ENCODE measurements around the gene ABCD2.
"Not testable (repeated sequence)": the region's sequence is repeated elsewhere in the genome, so short reads cannot be mapped to it uniquely, and the experiment has no call there.

ABCD2 gene

GRCh38 chr12:39606712-39607423 lies 12.7 kb downstream of the ABCD2 start:
- ChIA-PET CTCF (interaction anchor here (0.6 kb wide), 1 partner anchor 1920 kb away, joined by 3 read pairs; no protein-coding TSS in a partner anchor), POLR2A (ENCODE audit: low non-redundant PET) (no interaction called here)
- DNase-seq (ENCODE audit: low spot score), result no peak
- no peak overlapping the region for H3K27ac ChIP-seq
- no peak for TF ChIP-seq CTCF (conservative IDR thresholded peaks at IDR 0.05; ENCODE audit: low read depth)

- DNase-seq (ENCODE audit: low spot score), result peak; percentile 55
- ChIA-PET POLR2A (ENCODE audit: low non-redundant PET) (no interaction called here), CTCF (interaction anchor here (0.6 kb wide), 1 partner anchor 1920 kb away, joined by 3 read pairs; no protein-coding TSS in a partner anchor)
- no peak overlapping the region for H3K27ac ChIP-seq
- no peak for TF ChIP-seq CTCF (conservative IDR thresholded peaks at IDR 0.05; ENCODE audit: low read depth)
Measured at GRCh38 chr12:39605996-39606395, 13.6 kb downstream of the ABCD2 start.

- TF ChIP-seq CTCF (conservative IDR thresholded peaks at IDR 0.05; ENCODE audit: low read depth), result no peak
- H3K27ac ChIP-seq, result no peak overlapping the region
- ChIA-PET CTCF (no interaction called here), POLR2A (ENCODE audit: low non-redundant PET) (no interaction called here)
- peak; percentile 52 for DNase-seq (ENCODE audit: low spot score)
Measured at GRCh38 chr12:39605501-39605900, 14.1 kb downstream of the ABCD2 start.

- DNase-seq (ENCODE audit: low spot score), result no peak
- H3K27ac ChIP-seq, result no peak overlapping the region
- ChIA-PET CTCF (interaction anchor here (0.6 kb wide), 1 partner anchor 55 kb away, joined by 3 read pairs; no protein-coding TSS in a partner anchor), POLR2A (ENCODE audit: low non-redundant PET) (no interaction called here)
- no peak for TF ChIP-seq CTCF (conservative IDR thresholded peaks at IDR 0.05; ENCODE audit: low read depth)
Measured at GRCh38 chr12:39603065-39603464, 16.5 kb downstream of the ABCD2 start.

GRCh38 chr12:39601951-39602350 lies 17.7 kb downstream of the ABCD2 start:
- POLR2A ChIA-PET (ENCODE audit: low non-redundant PET); DNase-seq (ENCODE audit: low spot score); H3K27ac ChIP-seq: not testable (repeated sequence)
- CTCF ChIA-PET, result interaction anchor here (0.6 kb wide), 1 partner anchor 44 kb away, joined by 4 read pairs; no protein-coding TSS in a partner anchor

GRCh38 chr12:39595928-39596327 lies 23.7 kb downstream of the ABCD2 start:
- no peak for TF ChIP-seq CTCF (conservative IDR thresholded peaks at IDR 0.05; ENCODE audit: low read depth)
- ChIA-PET POLR2A (ENCODE audit: low non-redundant PET) (no interaction called here), CTCF (no interaction called here)
- no peak for DNase-seq (ENCODE audit: low spot score)
- H3K27ac ChIP-seq, result no peak overlapping the region

- TF ChIP-seq CTCF (conservative IDR thresholded peaks at IDR 0.05; ENCODE audit: low read depth), result no peak
- H3K27ac ChIP-seq, result no peak overlapping the region
- DNase-seq (ENCODE audit: low spot score), result no peak
- ChIA-PET CTCF (no interaction called here), POLR2A (ENCODE audit: low non-redundant PET) (no interaction called here)
Measured at GRCh38 chr12:39592295-39592694, 27.3 kb downstream of the ABCD2 start.
